ENCODE measurements around the gene APLF. TPM values are rescaled to one million over a fixed set of nuclear protein-coding genes. Genes with fewer than 3 reads are reported as not detected.

Gene APLF
- total RNA-seq, 2 experiments from 2014 or later: 4.1 to 4.3 TPM

- Mint-ChIP-seq H3K36me3 (ENCODE audit: low read depth) (no peaks in the 10 kb centered on the region), H3K4me1 (ENCODE audit: low read depth) (no peaks in the 10 kb centered on the region), H3K9me3 (peaks cover 8% of the 10 kb centered on the region), H3K27me3 (no peaks in the 10 kb centered on the region), H3K27ac (no peak overlapping the region), H3K4me3 (no peak overlapping the region)
- no peaks in the 10 kb centered on the region for H3K36me3 ChIP-seq (ENCODE audit: insufficient read depth, low read length)
- ATAC-seq (ENCODE audit: poor library complexity): no peak
- POLR2A ChIA-PET: no interaction called here
- H3K27ac ChIP-seq (ENCODE audit: low read depth in 1 of 2, low read length in 2 of 2): no peak overlapping the region
- H3K9me3 ChIP-seq (ENCODE audit: control insufficient read depth in 1 of 2, insufficient read depth in 1 of 2, low read length in 2 of 2): peaks cover 0 to 14% of the 10 kb centered on the region in 2 experiments
- DNase-seq: no peak
- no peak overlapping the region for H3K4me3 ChIP-seq (ENCODE audit: low read length)
- H3K4me1 ChIP-seq (ENCODE audit: insufficient read depth, low read length): no peaks in the 10 kb centered on the region
- no peak for TF ChIP-seq CTCF (IDR thresholded peaks at IDR 0.05)
- intact Hi-C loops (cut with DNase I, micrococcal nuclease): no loop called here
- H3K27me3 ChIP-seq (ENCODE audit: control insufficient read depth in 1 of 2, insufficient read depth in 2 of 2, low read length in 2 of 2): no peaks in the 10 kb centered on the region
- CTCF ChIA-PET: no interaction called here
Measured at GRCh38 chr2:68603059-68603458, 135.7 kb downstream of the APLF start.

DNA sequence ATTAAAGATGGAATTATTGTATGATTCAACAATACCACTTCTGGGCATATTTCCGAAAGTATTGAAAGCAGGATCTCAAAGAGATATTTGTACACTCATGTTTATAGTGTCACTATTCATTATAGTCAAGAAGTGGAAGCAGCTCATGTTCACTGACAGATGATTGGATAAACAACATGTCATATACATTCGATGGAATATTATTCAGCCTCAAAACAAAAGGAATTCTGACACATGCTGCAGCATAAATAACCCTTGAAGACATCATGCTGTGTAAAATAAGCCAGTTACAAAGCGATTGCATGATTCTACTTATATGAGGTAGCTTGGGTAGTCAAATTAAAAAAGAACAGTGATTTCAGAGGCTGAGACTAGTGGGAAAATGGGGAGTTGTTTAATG, 136.7 kb downstream of the APLF start:
- ChIA-PET CTCF (no interaction called here), POLR2A (no interaction called here)
- H3K36me3 ChIP-seq (ENCODE audit: insufficient read depth, low read length): no peaks in the 10 kb centered on the region
- H3K27ac ChIP-seq (ENCODE audit: low read depth in 1 of 2, low read length in 2 of 2): no peak overlapping the region
- Mint-ChIP-seq H3K4me1 (ENCODE audit: low read depth) (no peaks in the 10 kb centered on the region), H3K9me3 (peaks cover 8% of the 10 kb centered on the region), H3K36me3 (ENCODE audit: low read depth) (no peaks in the 10 kb centered on the region), H3K27ac (no peak overlapping the region), H3K4me3 (no peak overlapping the region), H3K27me3 (no peaks in the 10 kb centered on the region)
- intact Hi-C loops (cut with DNase I, micrococcal nuclease): no loop called here
- peaks cover 0 to 14% of the 10 kb centered on the region in 2 experiments for H3K9me3 ChIP-seq (ENCODE audit: control insufficient read depth in 1 of 2, insufficient read depth in 1 of 2, low read length in 2 of 2)
- H3K4me1 ChIP-seq (ENCODE audit: insufficient read depth, low read length): no peaks in the 10 kb centered on the region
- no peaks in the 10 kb centered on the region for H3K27me3 ChIP-seq (ENCODE audit: control insufficient read depth in 1 of 2, insufficient read depth in 2 of 2, low read length in 2 of 2)
- DNase-seq: no peak
- no peak overlapping the region for H3K4me3 ChIP-seq (ENCODE audit: low read length)
- ATAC-seq (ENCODE audit: poor library complexity): no peak
- no peak for TF ChIP-seq CTCF (IDR thresholded peaks at IDR 0.05)

DNA sequence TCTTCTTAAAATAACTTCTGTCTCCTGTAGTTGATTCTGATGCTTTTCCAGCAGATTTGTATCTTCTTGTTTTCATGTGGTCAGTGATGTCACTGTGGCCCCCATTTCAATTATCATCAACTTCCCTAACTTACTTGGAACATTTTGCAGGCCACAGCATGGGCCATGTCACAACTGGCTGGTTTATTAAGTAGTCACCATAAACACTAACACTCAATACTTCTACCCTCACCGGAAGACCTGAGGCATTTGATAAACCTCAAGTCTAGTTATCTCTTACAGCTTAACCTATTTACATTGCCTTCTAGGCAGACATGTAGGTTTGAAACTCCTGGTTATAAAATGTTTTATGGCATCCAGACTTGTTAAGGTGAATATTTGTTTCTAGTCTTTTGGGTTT, 138.6 kb downstream of the APLF start:
- no peak for DNase-seq
- H3K4me3 ChIP-seq (ENCODE audit: low read length): no peak overlapping the region
- H3K27me3 Mint-ChIP-seq: no peaks in the 10 kb centered on the region
- intact Hi-C loops (cut with DNase I, micrococcal nuclease): no loop called here
- no peaks in the 10 kb centered on the region for H3K4me1 ChIP-seq (ENCODE audit: insufficient read depth, low read length)
- H3K4me3 Mint-ChIP-seq: no peak overlapping the region
- no peaks in the 10 kb centered on the region for H3K36me3 Mint-ChIP-seq (ENCODE audit: low read depth)
- POLR2A ChIA-PET: no interaction called here
- no peak overlapping the region for H3K27ac Mint-ChIP-seq
- H3K27ac ChIP-seq (ENCODE audit: low read depth in 1 of 2, low read length in 2 of 2): no peak overlapping the region
- ATAC-seq (ENCODE audit: poor library complexity): no peak
- CTCF ChIA-PET: no interaction called here
- no peaks in the 10 kb centered on the region for H3K36me3 ChIP-seq (ENCODE audit: insufficient read depth, low read length)
- H3K4me1 Mint-ChIP-seq (ENCODE audit: low read depth): no peaks in the 10 kb centered on the region
- H3K9me3 ChIP-seq (ENCODE audit: control insufficient read depth in 1 of 2, insufficient read depth in 1 of 2, low read length in 2 of 2): peaks cover 4 to 18% of the 10 kb centered on the region in 2 experiments
- peaks cover 15% of the 10 kb centered on the region for H3K9me3 Mint-ChIP-seq
- H3K27me3 ChIP-seq (ENCODE audit: control insufficient read depth in 1 of 2, insufficient read depth in 2 of 2, low read length in 2 of 2): no peaks in the 10 kb centered on the region
- no peak for TF ChIP-seq CTCF (IDR thresholded peaks at IDR 0.05)

All from CD4-positive, alpha-beta T cell (primary cell).